ENCODE measurements around the gene ARHGAP28.

GRCh38 chr18:6882401-6882800 lies 152.9 kb downstream of the ARHGAP28 start:
- TF ChIP-seq CTCF (conservative IDR thresholded peaks at IDR 0.05) (no peak), ZFX (IDR thresholded peaks at IDR 0.05) (no peak)

Measured in C4-2B (cell line).